NCI-H187 treated with DMSO at 0.1 percent for 48 hours (cell line): ENCODE results near the gene C9orf50.

Experiments used
- DNase-seq: peaks from one replicate; lab custom pipeline; 2025; lab: John Stamatoyannopoulos, UW

The C9orf50 gene

DNA sequence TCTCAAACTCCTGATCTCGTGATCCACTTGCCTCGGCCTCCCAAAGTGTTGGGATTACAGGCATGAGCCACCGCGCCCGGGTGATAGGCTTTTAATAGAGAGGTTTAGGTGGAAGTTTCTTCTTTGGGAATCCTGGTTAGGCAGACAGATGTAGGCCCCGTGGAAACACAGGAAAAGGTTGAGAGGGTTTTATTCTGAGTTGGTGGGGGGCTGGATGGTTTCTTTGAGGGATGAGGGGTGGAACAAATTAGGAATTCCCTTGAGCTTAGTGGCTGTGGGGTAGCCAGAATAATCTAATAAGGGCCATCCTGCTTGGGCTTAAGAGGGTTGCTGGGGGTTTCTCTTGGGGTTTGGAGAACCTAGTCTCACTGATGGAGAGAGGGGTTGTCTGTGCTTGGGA is 30.4 kb downstream of the C9orf50 start:
- no peak for DNase-seq

DNA sequence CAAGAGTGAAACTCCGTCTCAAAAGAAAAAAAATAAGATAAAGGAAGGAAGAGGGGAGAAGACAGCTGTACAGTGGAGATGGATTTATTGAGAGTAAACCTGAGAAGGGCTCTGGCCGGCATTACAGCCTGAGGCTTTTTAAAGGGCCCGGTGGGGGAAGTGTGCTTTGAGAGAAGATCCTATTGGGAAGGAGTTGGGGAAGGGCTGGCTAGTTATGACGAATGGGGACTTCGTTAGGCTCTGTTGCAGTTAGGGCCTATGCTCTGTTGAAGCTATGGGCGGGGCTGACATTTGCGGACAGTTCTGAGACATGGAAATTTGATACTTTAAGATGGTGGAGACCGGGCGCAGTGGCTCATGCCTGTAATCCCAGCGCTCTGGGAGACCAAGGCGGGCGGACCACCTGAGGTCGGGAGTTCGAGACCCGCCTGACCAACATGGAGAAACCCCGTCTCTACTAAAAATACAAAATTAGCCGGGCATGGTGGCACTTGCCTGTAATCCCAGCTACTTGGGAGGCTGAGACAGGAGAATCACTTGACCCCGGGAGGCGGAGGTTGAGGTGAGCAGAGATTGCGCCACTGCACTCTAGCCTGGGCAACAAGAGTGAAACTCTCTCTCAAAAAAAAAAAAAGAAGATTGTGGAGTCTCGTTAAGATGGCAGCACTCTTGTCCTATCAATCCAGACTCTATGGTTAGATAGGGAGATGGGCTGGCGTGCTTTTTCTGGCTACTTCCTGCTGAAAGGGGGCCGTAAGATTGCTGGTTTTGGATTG is 33.2 kb downstream of the C9orf50 start:
- peak; percentile 41 for DNase-seq

DNA sequence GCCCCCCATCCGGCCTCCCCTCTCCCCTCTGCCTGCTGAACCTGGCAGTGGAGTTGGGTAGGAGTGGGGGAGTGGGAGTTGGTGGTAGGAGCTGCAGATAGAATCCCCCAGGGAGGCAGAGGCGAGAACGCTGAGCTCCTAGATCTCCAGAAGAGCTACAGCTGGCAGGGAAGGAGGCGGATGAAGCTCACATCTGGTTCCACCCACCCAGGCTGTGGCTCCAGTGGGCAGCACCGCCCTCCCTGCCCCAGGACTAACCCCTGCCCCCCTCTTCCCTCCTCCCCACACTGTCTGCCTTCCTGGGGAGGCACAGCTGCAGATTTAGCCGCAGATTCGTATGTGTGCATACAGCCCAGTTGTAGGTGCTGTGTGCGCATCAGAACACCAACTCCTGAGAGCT is 34.2 kb downstream of the C9orf50 start:
- no peak for DNase-seq

DNA sequence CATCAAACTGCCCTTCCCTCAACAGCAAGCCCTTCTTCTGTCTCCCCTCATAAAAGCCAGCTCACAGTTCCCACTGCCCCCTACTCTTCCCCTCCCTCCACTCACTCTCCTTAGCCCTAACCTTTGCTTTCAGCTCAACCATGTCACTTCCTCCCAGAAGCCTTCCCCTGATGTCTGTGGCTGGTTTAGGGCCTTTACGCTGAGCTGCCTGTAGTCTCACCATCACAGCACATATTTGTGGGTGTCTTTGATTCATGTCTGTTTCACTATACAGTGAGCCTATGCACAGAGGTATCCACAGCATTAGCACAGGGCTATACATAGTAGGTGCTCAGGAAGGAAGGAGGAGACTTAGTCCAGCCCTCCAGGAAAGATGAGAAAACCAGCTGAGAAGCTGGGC is 34.7 kb downstream of the C9orf50 start:
- no peak for DNase-seq

DNA sequence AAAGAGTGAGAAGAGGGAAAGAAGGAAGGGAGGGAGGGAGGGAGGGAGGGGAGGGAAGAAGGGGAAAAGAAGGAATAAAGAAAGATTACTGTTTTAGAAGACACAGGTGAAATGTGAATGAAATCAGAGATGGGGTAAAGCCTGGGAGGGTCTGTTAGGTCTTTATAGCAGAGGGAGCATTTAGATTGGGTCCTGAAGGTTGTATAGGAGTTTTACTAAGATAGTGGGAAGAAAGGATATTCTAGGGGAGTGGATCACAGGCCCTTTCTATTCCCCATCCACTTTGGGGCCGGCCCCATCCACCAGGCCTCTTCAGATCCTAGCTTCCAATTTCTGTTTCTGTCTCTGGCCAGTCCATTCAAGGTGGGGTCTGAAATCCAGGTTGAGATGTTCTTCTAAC is 35.5 kb downstream of the C9orf50 start:
- no peak for DNase-seq

DNA sequence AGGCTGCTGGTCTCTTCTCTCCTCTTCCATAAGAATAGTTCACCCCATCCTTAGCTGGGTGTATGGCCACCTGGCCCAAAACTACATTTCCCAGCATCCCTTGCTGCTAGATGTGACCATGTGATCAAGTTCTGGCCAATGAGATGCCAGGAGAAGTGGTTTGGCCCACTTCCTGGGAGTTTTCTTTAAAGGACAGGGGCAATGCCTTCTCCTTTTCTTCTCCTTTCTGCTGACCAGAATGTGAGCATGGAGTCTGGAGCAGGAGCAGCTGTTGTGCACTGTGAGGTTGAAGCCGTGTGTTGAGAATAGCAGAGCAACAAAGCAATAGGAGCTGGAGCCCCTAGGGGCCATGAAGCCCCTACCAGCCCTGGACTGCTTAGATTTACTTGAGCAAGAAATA is 36.8 kb downstream of the C9orf50 start:
- DNase-seq, result no peak

DNA sequence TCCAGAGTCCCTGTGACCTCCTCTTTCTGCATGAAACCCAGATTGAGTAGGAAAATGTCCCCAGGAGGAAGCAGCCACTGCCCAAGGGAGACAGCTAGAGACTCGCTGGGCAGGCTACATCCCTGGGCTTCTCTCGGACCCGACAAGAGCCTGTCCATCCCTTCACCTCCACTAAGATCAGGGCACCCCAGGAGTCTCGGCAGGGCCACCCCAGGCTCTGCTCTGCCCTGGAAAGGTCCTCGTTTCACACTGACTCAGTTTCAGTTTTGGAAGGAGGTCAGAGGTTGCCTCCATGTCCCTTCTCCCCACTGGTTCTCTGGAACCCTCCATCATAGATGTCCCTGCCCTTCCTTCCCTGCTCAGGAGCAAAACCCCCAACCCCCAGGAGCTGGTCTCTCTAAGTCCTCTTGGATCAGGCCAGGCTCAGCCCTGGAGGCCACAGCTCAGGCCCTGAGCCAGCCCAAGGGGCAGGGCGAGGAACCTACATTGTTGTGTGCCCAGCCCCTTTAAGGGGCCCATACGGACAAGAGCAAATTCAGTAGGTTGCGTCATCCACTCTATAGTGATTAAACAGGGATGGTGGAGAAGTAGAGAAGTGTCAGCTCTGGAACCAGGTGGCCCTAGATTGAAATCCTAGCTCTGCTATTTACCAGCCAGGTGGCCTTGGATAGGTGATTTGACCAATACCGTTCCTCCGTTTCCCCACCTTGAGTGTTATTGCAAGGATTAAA is 37.4 kb downstream of the C9orf50 start:
- no peak for DNase-seq

DNA sequence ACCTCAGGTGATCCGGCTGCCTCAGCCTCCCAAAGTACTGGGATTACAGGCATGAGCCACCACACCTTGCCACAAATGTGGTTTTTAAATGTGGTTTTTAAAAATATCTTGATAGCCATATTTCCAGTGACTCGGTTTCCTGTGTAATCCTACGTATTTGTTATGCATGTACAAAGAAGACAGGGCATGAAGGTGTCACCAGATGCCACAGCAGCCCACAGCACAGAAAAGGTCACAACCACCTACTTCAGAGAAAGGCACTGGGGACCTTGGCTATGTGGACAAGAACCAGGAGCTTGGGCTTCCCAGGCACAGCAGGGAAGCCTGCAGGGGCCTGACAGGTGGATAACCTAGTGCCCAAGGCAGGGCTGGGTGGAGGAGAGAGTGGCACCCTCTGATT is 38.0 kb downstream of the C9orf50 start:
- no peak for DNase-seq

DNA sequence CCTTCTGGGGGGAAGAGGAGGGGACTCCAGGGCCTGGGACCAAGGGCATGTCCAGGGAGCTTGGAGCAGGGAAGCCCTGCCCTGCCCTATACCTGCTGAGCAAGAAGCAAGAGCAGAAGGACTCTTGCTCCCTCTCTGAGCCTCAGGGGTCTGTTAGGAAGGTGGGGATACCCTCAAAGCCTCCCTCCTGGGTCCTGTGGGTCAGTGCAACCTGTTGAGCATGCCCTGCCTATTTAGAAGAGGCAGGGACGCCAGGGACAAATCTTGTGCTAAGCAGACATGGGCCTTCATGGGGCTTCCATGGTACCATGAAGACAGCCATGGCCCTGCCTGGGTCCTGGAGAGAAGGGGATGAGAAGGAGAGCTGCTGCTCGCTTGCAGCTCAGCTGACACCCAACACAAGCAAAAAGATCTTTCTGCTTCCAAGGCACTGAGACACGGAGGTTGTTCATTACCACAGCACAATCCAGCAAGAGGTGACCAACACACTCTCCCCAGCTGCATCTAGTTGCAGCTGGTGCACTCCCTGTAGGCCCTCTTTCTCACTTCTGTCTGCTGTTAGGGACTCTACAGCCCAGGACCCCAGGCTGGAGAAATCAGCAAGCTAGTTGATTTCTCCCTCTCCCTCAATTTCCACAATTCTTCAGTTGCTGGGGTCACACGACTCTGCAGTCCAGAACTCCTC is 39.3 kb downstream of the C9orf50 start:
- no peak for DNase-seq

DNA sequence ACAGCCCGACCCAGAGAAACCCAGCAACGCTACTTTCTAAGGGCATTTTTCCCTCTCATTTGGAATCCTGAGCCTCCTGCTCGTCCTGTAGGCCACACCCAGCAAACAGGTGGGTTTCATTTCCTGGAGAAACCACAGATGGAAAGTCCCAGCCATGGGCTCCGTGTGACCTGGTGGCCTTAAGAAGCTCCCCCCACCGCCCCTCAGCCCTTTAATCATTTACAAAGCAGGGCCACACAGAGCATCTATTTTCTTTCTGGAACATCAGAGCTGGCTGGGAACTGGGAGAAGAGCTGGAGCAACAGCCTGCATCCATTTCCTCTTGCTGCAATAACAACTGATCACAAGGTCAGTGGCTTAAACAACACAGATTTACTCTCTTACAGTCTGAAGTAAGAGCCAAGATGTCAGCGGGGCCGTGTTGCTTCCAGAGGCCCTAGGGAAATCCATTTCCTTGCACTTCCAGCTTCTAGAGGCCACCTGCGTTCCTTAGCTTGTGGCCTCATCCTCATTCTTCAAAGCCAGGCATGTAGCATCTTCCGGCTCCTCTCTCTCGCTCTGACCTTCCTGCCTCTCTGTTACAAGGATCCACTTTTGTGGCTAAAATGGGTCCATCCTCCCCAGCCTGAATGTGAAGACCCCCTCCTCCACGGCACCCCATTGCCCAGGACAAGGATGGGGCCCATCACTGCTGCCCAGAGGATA is 40.5 kb downstream of the C9orf50 start:
- no peak for DNase-seq

DNA sequence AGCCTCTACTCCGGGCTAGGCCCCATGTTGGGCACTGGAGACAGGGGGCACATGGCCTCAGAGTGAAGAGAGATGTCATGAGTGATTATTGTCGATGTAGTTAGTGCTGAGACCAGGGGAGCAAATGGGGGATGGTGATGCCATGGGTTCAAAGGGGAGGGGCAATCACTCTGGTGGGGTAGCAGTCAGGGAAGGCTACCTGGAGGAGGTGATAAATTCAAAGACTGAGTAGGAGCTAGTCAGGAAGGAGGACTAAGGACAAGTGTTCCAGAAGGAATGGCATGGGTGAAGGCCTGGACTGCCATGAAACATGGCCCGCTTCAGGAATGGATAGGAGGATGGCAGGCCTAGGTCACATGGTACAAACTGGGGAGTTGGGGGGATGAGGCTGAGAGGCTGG is 41.6 kb downstream of the C9orf50 start:
- no peak for DNase-seq

DNA sequence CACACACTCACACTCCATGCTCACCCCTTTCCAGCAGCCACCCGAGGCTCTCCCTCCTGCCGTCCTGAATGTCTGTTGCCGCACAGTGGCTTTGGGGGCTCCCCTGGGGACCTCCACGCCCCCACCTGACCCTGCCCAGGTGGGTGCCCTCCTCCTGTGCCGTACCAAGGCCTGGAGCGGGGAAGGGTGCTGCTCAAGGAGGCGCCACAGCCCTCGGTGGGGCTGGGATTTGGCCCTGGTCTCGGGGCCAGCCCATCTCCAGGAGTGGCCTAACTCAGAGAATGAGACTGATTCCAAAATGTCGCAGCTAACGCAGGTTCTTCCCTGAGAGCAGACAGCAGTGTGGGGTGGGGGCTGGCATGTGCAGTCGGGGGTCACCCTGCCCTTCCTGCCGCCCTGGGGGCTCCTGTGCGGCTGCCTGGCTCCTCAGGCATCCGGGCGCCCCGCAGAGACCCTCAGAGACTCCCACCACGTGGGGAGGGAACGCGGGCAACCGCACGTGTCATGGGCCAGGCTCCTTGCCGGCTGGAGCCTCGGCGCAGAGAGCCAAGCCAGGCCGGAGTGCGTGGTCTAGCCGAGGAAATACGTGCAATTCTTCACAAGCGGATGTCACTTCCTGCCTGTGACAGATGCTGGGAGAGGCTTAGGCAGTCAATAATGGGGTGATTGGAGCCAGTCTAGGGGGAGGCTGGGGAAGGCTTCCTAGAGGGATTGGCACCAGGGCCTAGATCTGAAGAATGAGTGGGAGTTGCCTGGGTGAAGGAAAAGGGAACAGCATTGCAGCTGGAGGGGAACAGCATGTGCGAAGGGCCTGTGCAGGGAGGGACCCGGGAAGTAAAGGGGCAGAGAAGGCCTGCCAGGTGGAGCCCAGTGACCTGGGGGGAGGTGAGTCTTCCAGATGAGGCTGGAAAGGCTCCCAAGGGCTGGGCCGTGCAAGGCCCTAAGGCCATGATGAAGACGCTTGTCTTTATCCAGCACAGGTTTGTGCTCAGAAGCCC is 44.1 kb downstream of the C9orf50 start:
- no peak for DNase-seq

DNA sequence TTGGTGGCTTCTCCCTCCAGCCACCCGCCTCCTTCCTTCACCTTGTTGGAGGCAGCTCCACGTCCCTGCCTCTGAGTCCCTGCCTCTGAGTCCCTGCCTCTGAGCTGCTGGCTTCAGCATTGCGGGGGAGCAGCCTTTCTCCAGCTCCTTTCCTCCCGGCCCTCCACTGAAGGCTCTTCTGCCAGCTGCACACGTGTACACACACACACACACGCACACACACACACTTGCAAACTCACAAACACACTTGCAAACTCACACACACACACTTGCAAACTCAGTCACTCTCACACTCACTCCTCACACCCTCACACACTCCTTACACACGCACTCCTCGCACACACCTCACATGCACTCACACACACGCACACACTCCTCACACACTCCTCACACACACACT is 45.1 kb downstream of the C9orf50 start:
- DNase-seq, result no peak

DNA sequence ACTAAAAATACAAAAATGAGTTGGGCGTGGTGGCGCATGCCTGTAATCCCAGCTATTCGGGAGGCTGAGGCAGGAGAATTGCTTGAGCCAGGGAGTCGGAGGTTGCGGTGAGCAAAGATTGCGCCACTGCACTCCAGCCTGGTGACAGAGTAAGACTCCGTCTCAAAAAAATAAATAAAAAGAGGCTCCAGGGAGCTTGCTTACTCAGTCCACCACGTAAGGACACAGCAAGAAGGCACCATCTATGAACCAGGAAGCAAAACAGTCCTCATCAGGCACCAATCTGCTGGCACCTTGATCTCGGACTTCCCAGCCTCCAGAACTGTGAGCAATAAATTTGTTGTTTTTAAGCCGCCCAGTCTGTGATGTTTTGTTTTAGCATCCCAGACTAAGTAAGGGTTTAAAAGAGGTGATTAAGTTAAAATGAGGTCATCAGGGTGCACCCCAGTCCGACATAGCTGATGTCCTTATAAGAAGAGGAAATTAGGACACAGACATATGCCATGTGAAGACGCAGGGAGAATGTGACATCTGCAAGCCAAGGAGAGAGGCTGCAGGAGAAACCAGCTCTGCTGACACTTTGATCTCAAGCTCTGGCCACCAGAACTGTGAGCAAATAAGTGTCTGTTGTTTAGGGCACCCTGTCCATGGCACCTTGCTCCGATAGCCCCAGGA is 45.9 kb downstream of the C9orf50 start:
- DNase-seq, result no peak

DNA sequence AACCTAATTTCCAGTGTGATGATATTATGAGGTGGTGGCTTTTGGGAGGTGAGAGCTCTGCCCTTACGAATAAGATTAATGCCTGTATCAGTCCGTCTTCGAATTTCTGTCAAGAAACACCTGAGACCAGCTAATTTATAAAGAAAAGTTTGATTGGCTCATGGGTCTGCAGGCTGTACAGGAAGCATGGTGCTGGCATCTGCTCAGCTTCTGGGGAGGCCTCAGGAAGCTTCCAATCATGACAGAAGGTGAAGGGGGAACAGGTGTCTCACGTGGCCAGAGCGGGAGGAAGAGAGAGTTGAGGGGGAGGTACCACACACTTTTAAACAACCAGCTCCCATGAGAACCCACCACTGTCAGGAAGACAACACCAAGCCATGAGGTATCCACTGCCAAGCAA is 46.9 kb downstream of the C9orf50 start:
- DNase-seq, result no peak

DNA sequence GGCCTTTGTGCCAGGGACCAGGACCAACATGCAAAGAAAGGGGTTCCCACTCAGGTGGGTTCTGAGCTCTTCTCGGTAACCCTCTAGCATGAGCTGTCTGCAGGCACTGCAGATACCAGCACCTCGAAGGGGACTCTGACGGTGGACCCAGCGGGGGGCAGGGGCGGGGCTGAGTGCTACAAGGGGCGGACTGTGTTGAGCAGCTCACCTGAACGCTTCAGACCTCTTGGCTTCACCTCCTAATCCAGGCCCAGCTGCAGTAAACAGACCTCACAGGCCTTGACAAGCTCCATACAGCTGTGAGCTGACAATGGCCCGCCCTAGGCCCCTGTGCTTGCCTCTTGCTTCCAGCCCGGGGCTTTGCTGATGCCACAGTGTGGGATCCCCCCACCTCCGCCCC is 48.4 kb downstream of the C9orf50 start:
- DNase-seq, result no peak

DNA sequence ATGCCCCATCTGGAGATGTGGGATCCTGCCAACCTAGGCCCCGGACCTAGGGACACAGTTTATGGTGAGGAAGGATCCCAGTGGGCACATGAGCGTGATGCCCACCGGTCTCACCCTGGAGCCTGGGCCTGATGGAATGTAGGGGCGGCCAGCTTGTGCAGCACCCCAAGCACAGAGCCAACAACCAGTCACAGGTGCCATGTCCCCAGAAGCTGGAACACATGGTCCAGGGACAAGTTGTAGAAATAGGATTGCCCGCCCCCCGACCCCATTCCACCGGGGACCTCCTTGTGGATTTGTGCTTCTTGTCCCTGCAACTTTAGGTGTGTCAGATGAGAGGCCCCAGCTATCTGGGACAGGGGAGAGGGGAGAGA is 48.9 kb downstream of the C9orf50 start:
- DNase-seq, result no peak

DNA sequence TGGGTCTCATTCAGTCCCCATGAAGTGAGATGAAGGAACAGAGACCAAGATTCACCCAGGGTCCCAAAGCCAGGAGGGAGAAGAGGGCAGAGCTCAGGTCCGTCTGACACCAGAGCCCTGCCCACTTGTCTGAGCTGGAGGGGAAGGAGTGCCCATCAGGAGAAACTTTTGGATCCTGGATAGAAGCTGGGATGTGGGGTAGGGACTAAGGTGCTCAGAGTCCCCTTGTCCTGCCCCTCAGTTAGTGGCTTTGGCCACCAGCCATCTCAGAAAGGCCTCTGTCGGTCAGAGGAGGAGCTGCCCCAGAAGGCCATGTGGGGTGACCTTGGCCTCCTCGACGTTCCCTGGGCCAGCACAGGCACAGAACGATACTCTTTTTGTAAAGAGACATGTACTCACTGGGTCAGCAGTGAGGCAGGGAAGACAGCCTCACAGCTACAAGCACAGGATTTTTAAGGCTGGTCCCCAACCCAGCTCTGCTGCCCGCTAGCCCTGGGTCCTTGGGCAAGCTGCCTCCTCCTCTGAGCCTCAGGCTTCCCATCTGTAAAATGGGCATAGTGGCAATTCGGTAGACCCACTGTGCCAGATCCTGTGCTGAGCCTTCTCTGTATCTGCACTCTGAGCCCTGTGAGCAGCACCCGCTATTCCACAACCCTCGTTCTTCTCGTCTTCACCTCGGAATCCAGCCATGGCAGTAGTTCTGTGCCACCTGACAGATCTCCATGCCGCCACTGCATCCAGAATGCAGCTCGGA is 49.4 kb downstream of the C9orf50 start:
- DNase-seq, result no peak

DNA sequence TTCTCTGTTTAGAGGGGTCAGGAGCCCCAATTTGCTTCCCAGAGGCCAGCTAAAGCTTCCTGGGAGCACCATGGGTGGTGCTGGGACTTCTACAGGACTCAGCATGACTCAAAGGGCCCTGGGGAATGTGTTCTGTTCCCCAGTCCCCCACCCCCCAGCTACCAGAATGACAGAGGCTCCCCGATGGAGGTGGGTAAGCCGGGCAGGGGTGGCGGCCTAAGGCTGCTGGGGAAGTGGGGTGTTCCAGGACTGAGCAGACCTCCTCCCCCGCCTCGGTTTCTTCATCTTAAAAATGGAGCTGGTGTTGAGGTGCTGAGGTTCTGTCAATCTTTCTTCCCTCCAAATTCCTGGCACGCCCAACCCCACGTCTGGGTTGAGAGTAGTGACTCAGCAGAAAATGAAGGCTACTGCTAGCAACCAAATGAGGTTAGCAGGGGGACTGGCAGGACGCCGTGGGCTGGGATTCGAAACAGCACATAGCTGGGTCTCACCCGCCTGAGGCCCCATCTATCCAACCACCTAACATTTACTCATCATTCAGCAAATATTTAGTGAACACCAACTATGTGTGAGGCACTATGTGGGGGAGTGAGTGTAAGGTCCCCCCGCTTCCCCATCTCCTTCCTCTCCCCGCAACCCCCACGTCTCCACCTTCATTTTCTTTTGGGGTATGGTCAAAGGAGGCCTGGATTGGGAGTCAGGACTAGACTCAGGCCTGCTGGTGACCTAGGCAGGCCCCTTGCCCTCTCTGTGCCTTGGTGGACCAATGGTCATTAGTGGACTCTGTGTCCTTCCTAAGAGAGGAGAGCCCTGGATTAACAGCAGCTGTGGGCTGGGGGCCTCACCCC is 50.2 kb downstream of the C9orf50 start:
- no peak for DNase-seq
